ENCODE results near the gene FABP7. TPM values are rescaled to one million over a fixed set of nuclear protein-coding genes. Genes with fewer than 3 reads are reported as not detected.
A peak's percentile ranks its signal among the peaks of the same experiment; 100 is the strongest.
"Not testable (repeated sequence)": the region's sequence is repeated elsewhere in the genome, so short reads cannot be mapped to it uniquely, and the experiment has no call there.

FABP7 gene
- not detected in 2 replicates for total RNA-seq

- no peak for DNase-seq
Measured at GRCh38 chr6:122779667-122780066, at the start of gene FABP7. TSS of gene FABP7 (plus strand) at chr6:122779716. CDS start at chr6:122779795, 79 bp downstream.

- DNase-seq: no peak
Measured at GRCh38 chr6:122730334-122730733, 49.2 kb upstream of the FABP7 start.

GRCh38 chr6:122730775-122731386, 48.6 kb upstream of the FABP7 start:
- DNase-seq: peak; percentile 57

GRCh38 chr6:122733259-122733658, 46.3 kb upstream of the FABP7 start:
- DNase-seq: no peak

GRCh38 chr6:122734529-122735395, 44.8 kb upstream of the FABP7 start:
- DNase-seq: no peak

- no peak for DNase-seq
Measured at GRCh38 chr6:122735582-122735981, 43.9 kb upstream of the FABP7 start.

- no peak for DNase-seq
Measured at GRCh38 chr6:122736163-122736562, 43.4 kb upstream of the FABP7 start.

- DNase-seq: no peak
Measured at GRCh38 chr6:122736616-122737015, 42.9 kb upstream of the FABP7 start.

GRCh38 chr6:122740091-122740490, 39.4 kb upstream of the FABP7 start:
- DNase-seq: no peak

- no peak for DNase-seq
Measured at GRCh38 chr6:122740936-122741335, 38.6 kb upstream of the FABP7 start.

- DNase-seq: peak; percentile 3
Measured at GRCh38 chr6:122744247-122744646, 35.3 kb upstream of the FABP7 start.

- not testable (repeated sequence) for DNase-seq
Measured at GRCh38 chr6:122744856-122745255, 34.7 kb upstream of the FABP7 start.

GRCh38 chr6:122746688-122747087, 32.8 kb upstream of the FABP7 start:
- DNase-seq: no peak

GRCh38 chr6:122747573-122747972, 31.9 kb upstream of the FABP7 start:
- DNase-seq: no peak

- not testable (repeated sequence) for DNase-seq
Measured at GRCh38 chr6:122748945-122749344, 30.6 kb upstream of the FABP7 start.

- DNase-seq: no peak
Measured at GRCh38 chr6:122749451-122750050, 30.0 kb upstream of the FABP7 start.

GRCh38 chr6:122751326-122751725, 28.2 kb upstream of the FABP7 start:
- no peak for DNase-seq

GRCh38 chr6:122752459-122752858, 27.1 kb upstream of the FABP7 start:
- DNase-seq: no peak

- DNase-seq: no peak
Measured at GRCh38 chr6:122753000-122753687, 26.4 kb upstream of the FABP7 start.

GRCh38 chr6:122753688-122754056, 25.8 kb upstream of the FABP7 start:
- DNase-seq: no peak

GRCh38 chr6:122754191-122754731, 25.3 kb upstream of the FABP7 start:
- no peak for DNase-seq

- DNase-seq: no peak
Measured at GRCh38 chr6:122755901-122756300, 23.6 kb upstream of the FABP7 start.

- DNase-seq: no peak
Measured at GRCh38 chr6:122758927-122759334, 20.6 kb upstream of the FABP7 start.

Data from dermis blood vessel endothelial cell (primary cell).